GM19324 (cell line): Measurements from ENCODE around the gene AIDA.
"Not testable (repeated sequence)": the region's sequence is repeated elsewhere in the genome, so short reads cannot be mapped to it uniquely, and the experiment has no call there.

Experiments used
- ATAC-seq: cut with Tn5 transposase; IDR thresholded peaks from one replicate; pipeline ENCODE4 v1.9.1; 2021; ENCODE audit warnings: mild to moderate bottlenecking, moderate library complexity; ENCODE audit not compliant: unreplicated experiment, low FRiP score

The AIDA gene

GRCh38 chr1:222712253-222713090 is at the start of gene AIDA, which contains the start of gene BROX:
Gene AIDA, minus strand, starts transcription at chr1:222712491. Its CDS starts 174 bp downstream, at chr1:222712317.
Gene BROX, plus strand, starts transcription at chr1:222712564. Its CDS starts 3,136 bp downstream, at chr1:222715700.
- ATAC-seq, result peak; percentile 84

GRCh38 chr1:222761083-222761482 is 48.8 kb upstream of the AIDA start:
- ATAC-seq, result no peak

GRCh38 chr1:222759451-222760035 is 47.3 kb upstream of the AIDA start:
- no peak for ATAC-seq

- ATAC-seq, result no peak
Measured at GRCh38 chr1:222757646-222758268, 45.5 kb upstream of the AIDA start.

GRCh38 chr1:222754366-222755139 is 42.3 kb upstream of the AIDA start:
- no peak for ATAC-seq

- ATAC-seq, result no peak
Measured at GRCh38 chr1:222751255-222751654, 39.0 kb upstream of the AIDA start.

GRCh38 chr1:222750651-222751050 is 38.4 kb upstream of the AIDA start:
- peak; percentile 87 for ATAC-seq

- ATAC-seq, result no peak
Measured at GRCh38 chr1:222749927-222750326, 37.6 kb upstream of the AIDA start.

GRCh38 chr1:222741630-222742457 is 29.6 kb upstream of the AIDA start:
- not testable (repeated sequence) for ATAC-seq

- no peak for ATAC-seq
Measured at GRCh38 chr1:222739929-222740328, 27.6 kb upstream of the AIDA start.

- peak; percentile 12 for ATAC-seq
Measured at GRCh38 chr1:222739465-222739864, 27.2 kb upstream of the AIDA start.

- no peak for ATAC-seq
Measured at GRCh38 chr1:222736972-222737371, 24.7 kb upstream of the AIDA start, which contains the start of gene FAM177B. Gene FAM177B, plus strand, starts transcription at chr1:222737202. Its CDS starts 9,344 bp downstream, at chr1:222746546.

- ATAC-seq, result no peak
Measured at GRCh38 chr1:222736470-222736869, 24.2 kb upstream of the AIDA start.

GRCh38 chr1:222734740-222735139 is 22.4 kb upstream of the AIDA start:
- ATAC-seq, result no peak

- peak; percentile 98 for ATAC-seq
Measured at GRCh38 chr1:222732216-222733159, 20.2 kb upstream of the AIDA start.

GRCh38 chr1:222730866-222731265 is 18.6 kb upstream of the AIDA start:
- ATAC-seq, result no peak

- ATAC-seq, result no peak
Measured at GRCh38 chr1:222728746-222729145, 16.5 kb upstream of the AIDA start.

- ATAC-seq, result no peak
Measured at GRCh38 chr1:222716393-222716792, 4.1 kb upstream of the AIDA start.
